ENCODE results near the gene PCDHA9. TPM values are rescaled to one million over a fixed set of nuclear protein-coding genes. Genes with fewer than 3 reads are reported as not detected.
"Not testable (repeated sequence)": the region's sequence is repeated elsewhere in the genome, so short reads cannot be mapped to it uniquely, and the experiment has no call there.

Gene PCDHA9
- total RNA-seq, 2 experiments from 2014 or later = not detected

- H3K9me3 Mint-ChIP-seq = peaks cover 23% of the 10 kb centered on the region
- peaks cover 65% of the 10 kb centered on the region for H3K27me3 Mint-ChIP-seq
- H3K4me1 Mint-ChIP-seq = no peaks in the 10 kb centered on the region
- H3K4me3 Mint-ChIP-seq = no peak within 1 kb of the TSS
- DNase-seq = no peak
- peaks cover 17% of the 10 kb centered on the region for H3K36me3 Mint-ChIP-seq
- H3K27ac Mint-ChIP-seq = no peak within 1 kb of the TSS
Measured at GRCh38 chr5:140827704-140828361, 20.3 kb upstream of the PCDHA9 start, which contains the start of gene PCDHA6. Gene PCDHA6 (plus strand): TSS chr5:140827960. CDS start chr5:140828092, 132 bp downstream.

GRCh38 chr5:140828362-140828737 lies 19.8 kb upstream of the PCDHA9 start:
- no peak overlapping the region for H3K27ac Mint-ChIP-seq
- peaks cover 25% of the 10 kb centered on the region for H3K9me3 Mint-ChIP-seq
- H3K27me3 Mint-ChIP-seq = peaks cover 69% of the 10 kb centered on the region
- DNase-seq = no peak
- H3K4me3 Mint-ChIP-seq = no peak overlapping the region
- H3K36me3 Mint-ChIP-seq = peaks cover 20% of the 10 kb centered on the region
- H3K4me1 Mint-ChIP-seq = no peaks in the 10 kb centered on the region

- Mint-ChIP-seq H3K9me3 (peaks cover 35% of the 10 kb centered on the region), H3K36me3 (peaks cover 25% of the 10 kb centered on the region), H3K27me3 (peaks cover 82% of the 10 kb centered on the region)
- not testable (repeated sequence) for DNase-seq, H3K4me1 Mint-ChIP-seq, H3K27ac Mint-ChIP-seq, H3K4me3 Mint-ChIP-seq
Measured at GRCh38 chr5:140829511-140830501, 18.4 kb upstream of the PCDHA9 start.

- no peak within 1 kb of the TSS for H3K4me3 Mint-ChIP-seq
- peaks cover 21% of the 10 kb centered on the region for H3K9me3 Mint-ChIP-seq
- H3K4me1 Mint-ChIP-seq = no peaks in the 10 kb centered on the region
- H3K36me3 Mint-ChIP-seq = peaks cover 13% of the 10 kb centered on the region
- no peak within 1 kb of the TSS for H3K27ac Mint-ChIP-seq
- DNase-seq = no peak
- peaks cover 68% of the 10 kb centered on the region for H3K27me3 Mint-ChIP-seq
Measured at GRCh38 chr5:140833993-140834392, 14.2 kb upstream of the PCDHA9 start, which contains the start of gene PCDHA7. Gene PCDHA7 (plus strand): TSS chr5:140834269. CDS start chr5:140834384, 115 bp downstream.

- H3K36me3 Mint-ChIP-seq, H3K4me3 Mint-ChIP-seq, H3K27ac Mint-ChIP-seq, DNase-seq, H3K4me1 Mint-ChIP-seq: not testable (repeated sequence)
- H3K27me3 Mint-ChIP-seq = peaks cover 66% of the 10 kb centered on the region
- H3K9me3 Mint-ChIP-seq = peaks cover 17% of the 10 kb centered on the region
Measured at GRCh38 chr5:140834439-140835008, 13.7 kb upstream of the PCDHA9 start.

- Mint-ChIP-seq H3K36me3 (peaks cover 9% of the 10 kb centered on the region), H3K4me1 (no peaks in the 10 kb centered on the region), H3K27me3 (peaks cover 71% of the 10 kb centered on the region), H3K27ac (no peak overlapping the region), H3K9me3 (peaks cover 24% of the 10 kb centered on the region), H3K4me3 (no peak overlapping the region)
- DNase-seq = no peak
Measured at GRCh38 chr5:140835622-140836510, 12.3 kb upstream of the PCDHA9 start.

GRCh38 chr5:140840978-140841962 lies 6.9 kb upstream of the PCDHA9 start, which contains the start of gene PCDHA8:
Gene PCDHA8 (plus strand): TSS chr5:140841187. CDS start chr5:140841322, 135 bp downstream.
- Mint-ChIP-seq H3K4me1 (no peaks in the 10 kb centered on the region), H3K27me3 (peaks cover 56% of the 10 kb centered on the region), H3K36me3 (peaks cover 5% of the 10 kb centered on the region), H3K4me3 (no peak within 1 kb of the TSS), H3K9me3 (peaks cover 17% of the 10 kb centered on the region), H3K27ac (no peak within 1 kb of the TSS)
- DNase-seq = no peak

- Mint-ChIP-seq H3K4me1 (no peaks in the 10 kb centered on the region), H3K36me3 (peaks cover 8% of the 10 kb centered on the region), H3K27ac (no peak overlapping the region), H3K9me3 (peaks cover 24% of the 10 kb centered on the region), H3K4me3 (no peak overlapping the region), H3K27me3 (peaks cover 66% of the 10 kb centered on the region)
- DNase-seq = no peak
Measured at GRCh38 chr5:140842798-140843733, 5.1 kb upstream of the PCDHA9 start.

- not testable (repeated sequence) for H3K27ac Mint-ChIP-seq, H3K4me3 Mint-ChIP-seq
Measured at GRCh38 chr5:140849831-140850634, 1.9 kb downstream of the PCDHA9 start.

GRCh38 chr5:140855772-140856674 lies 7.8 kb downstream of the PCDHA9 start, which contains the start of gene PCDHA10:
Gene PCDHA10 (plus strand): TSS chr5:140855897. CDS start chr5:140856049, 152 bp downstream.
- Mint-ChIP-seq H3K27me3 (peaks cover 48% of the 10 kb centered on the region), H3K36me3 (peaks cover 12% of the 10 kb centered on the region), H3K4me1 (no peaks in the 10 kb centered on the region), H3K27ac (no peak within 1 kb of the TSS), H3K9me3 (peaks cover 22% of the 10 kb centered on the region), H3K4me3 (no peak within 1 kb of the TSS)
- no peak for DNase-seq

More at GRCh38 chr5:140849831-140850634, 1.9 kb downstream of the PCDHA9 start:
- DNase-seq, H3K36me3 Mint-ChIP-seq, H3K4me1 Mint-ChIP-seq: not testable (repeated sequence)
- peaks cover 15% of the 10 kb centered on the region for H3K9me3 Mint-ChIP-seq
- H3K27me3 Mint-ChIP-seq = peaks cover 47% of the 10 kb centered on the region
